Keratinocyte (primary cell): ENCODE results near the gene TMEM186.

Experiments
- CTCF ChIP-seq, 3 experiments: IDR thresholded peaks in 1 of 3; conservative IDR thresholded peaks in 1 of 3; optimal IDR thresholded peaks in 1 of 3; 2 replicates in 2 of 3; 3 replicates in 1 of 3; pipeline versions ENCODE3 to v1.5.1; 2011; ENCODE audit warnings: low read length in 3 of 3, mild to moderate bottlenecking in 3 of 3, moderate library complexity in 2 of 3, control low read depth in 1 of 3, inconsistent platforms in 1 of 3; ENCODE audit not compliant: insufficient read depth in 2 of 3; ENCODE audit errors: extremely low read depth in 1 of 3
- EZH2 ChIP-seq: IDR thresholded peaks from one replicate; pipeline ENCODE4 v1.6.1; 2012; ENCODE audit warnings: inconsistent platforms, mild to moderate bottlenecking, low read length, moderate library complexity

DNA sequence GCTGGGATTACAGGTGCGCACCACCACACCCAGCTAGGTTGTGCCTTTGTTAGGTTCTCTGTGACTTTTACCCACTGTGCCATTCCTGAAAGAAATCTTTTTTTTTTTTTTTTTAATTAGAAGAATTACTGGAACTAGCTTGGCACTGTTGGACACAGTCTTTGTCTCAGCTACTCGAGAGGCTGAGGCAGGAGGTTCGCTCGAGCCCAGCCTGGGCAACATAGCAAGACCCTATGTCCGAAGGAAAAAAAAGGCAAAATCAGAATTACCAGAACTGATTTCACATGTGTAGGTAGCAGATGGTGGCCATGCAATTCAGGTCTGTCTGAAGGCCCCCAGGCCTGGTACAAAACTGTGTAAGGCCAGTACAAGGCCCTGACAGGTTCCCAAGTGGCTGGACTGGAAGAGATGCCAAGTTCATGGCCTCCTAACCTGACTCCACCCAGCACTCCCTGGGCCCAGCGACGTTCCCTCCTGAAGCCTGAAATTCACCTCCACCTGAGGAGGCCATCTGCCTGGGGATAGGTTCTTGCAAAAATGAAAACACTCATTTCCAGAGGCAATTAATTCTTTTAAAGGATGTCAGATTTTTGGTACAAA lies 48.4 kb upstream of the TMEM186 start:
- TF ChIP-seq CTCF (optimal IDR thresholded peaks at IDR 0.05 in 1 of 3, IDR thresholded peaks at IDR 0.05 in 1 of 3, conservative IDR thresholded peaks at IDR 0.05 in 1 of 3; ENCODE audit: extremely low read depth in 1 of 3, insufficient read depth in 2 of 3, low read length in 3 of 3) (no peak), EZH2 (no peak)
